ENCODE measurements around the gene C1orf74. TPM values are rescaled to one million over a fixed set of nuclear protein-coding genes. Genes with fewer than 3 reads are reported as not detected.

Gene C1orf74
- total RNA-seq, 6 experiments from 2014 or later, result 1.8 to 2.7 (median 2.4) TPM

GRCh38 chr1:209777587-209777986 is 6.8 kb downstream of the C1orf74 start:
- Mint-ChIP-seq H3K9me3 (no peaks in the 10 kb centered on the region), H3K4me1 (ENCODE audit: low read depth) (peaks cover 7% of the 10 kb centered on the region; the same call in 1 of the 2 replicates), H3K27ac (no peak overlapping the region), H3K27me3 (ENCODE audit: insufficient read depth) (peaks cover 4% of the 10 kb centered on the region), H3K36me3 (ENCODE audit: low read depth) (peaks cover 5% of the 10 kb centered on the region; the same call in 1 of the 2 replicates), H3K4me3 (no peak overlapping the region)
- no peak for TF ChIP-seq CTCF (IDR thresholded peaks at IDR 0.05)
- no peak for DNase-seq

GRCh38 chr1:209775678-209776077 is 8.7 kb downstream of the C1orf74 start:
- DNase-seq, result no peak
- Mint-ChIP-seq H3K27me3 (ENCODE audit: insufficient read depth) (peaks cover 4% of the 10 kb centered on the region), H3K36me3 (ENCODE audit: low read depth) (no peaks in the 10 kb centered on the region), H3K4me3 (no peak overlapping the region), H3K9me3 (no peaks in the 10 kb centered on the region), H3K27ac (no peak overlapping the region), H3K4me1 (ENCODE audit: low read depth) (peaks cover 7% of the 10 kb centered on the region; the same call in 1 of the 2 replicates)
- no peak for TF ChIP-seq CTCF (IDR thresholded peaks at IDR 0.05)

- Mint-ChIP-seq H3K9me3 (no peaks in the 10 kb centered on the region), H3K4me3 (no peak overlapping the region), H3K36me3 (ENCODE audit: low read depth) (no peaks in the 10 kb centered on the region), H3K4me1 (ENCODE audit: low read depth) (peaks cover 7% of the 10 kb centered on the region; the same call in 1 of the 2 replicates), H3K27ac (no peak overlapping the region), H3K27me3 (ENCODE audit: insufficient read depth) (peaks cover 4% of the 10 kb centered on the region)
- DNase-seq, result no peak
- no peak for TF ChIP-seq CTCF (IDR thresholded peaks at IDR 0.05)
Measured at GRCh38 chr1:209774592-209774991, 9.8 kb downstream of the C1orf74 start.

GRCh38 chr1:209772126-209772525 is 12.2 kb downstream of the C1orf74 start:
- Mint-ChIP-seq H3K36me3 (ENCODE audit: low read depth) (no peaks in the 10 kb centered on the region), H3K9me3 (no peaks in the 10 kb centered on the region), H3K4me3 (no peak overlapping the region), H3K4me1 (ENCODE audit: low read depth) (peaks cover 7% of the 10 kb centered on the region; the same call in 1 of the 2 replicates), H3K27me3 (ENCODE audit: insufficient read depth) (peaks cover 7% of the 10 kb centered on the region), H3K27ac (no peak overlapping the region)
- no peak for DNase-seq
- no peak for TF ChIP-seq CTCF (IDR thresholded peaks at IDR 0.05)

GRCh38 chr1:209770636-209771415 is 13.5 kb downstream of the C1orf74 start:
- no peak for DNase-seq
- no peak overlapping the region for H3K4me3 Mint-ChIP-seq
- peaks cover 7% of the 10 kb centered on the region; the same call in 1 of the 2 replicates for H3K4me1 Mint-ChIP-seq (ENCODE audit: low read depth)
- no peak overlapping the region for H3K27ac Mint-ChIP-seq
- no peaks in the 10 kb centered on the region for H3K36me3 Mint-ChIP-seq (ENCODE audit: low read depth)
- peaks cover 7% of the 10 kb centered on the region for H3K27me3 Mint-ChIP-seq (ENCODE audit: insufficient read depth)
- TF ChIP-seq CTCF (IDR thresholded peaks at IDR 0.05), result no peak
- no peaks in the 10 kb centered on the region for H3K9me3 Mint-ChIP-seq

All from HFFc6 (cell line).